GM12801 (cell line): ENCODE measurements around the gene GSAP.

Experiments used
- CTCF ChIP-seq: IDR thresholded peaks from one replicate; pipeline ENCODE4 v1.5.1; 2011; ENCODE audit warnings: control low read depth; ENCODE audit not compliant: insufficient read length; ENCODE audit errors: extremely low read depth

GSAP gene

GRCh38 chr7:77393954-77394353, 22.2 kb downstream of the GSAP start:
- TF ChIP-seq CTCF, result no peak

- TF ChIP-seq CTCF, result no peak
Observed at GRCh38 chr7:77393261-77393660, 22.9 kb downstream of the GSAP start.

- TF ChIP-seq CTCF, result no peak
Observed at GRCh38 chr7:77391230-77391629, 24.9 kb downstream of the GSAP start.

- no peak for TF ChIP-seq CTCF
Observed at GRCh38 chr7:77388055-77388641, 28.0 kb downstream of the GSAP start.

GRCh38 chr7:77386165-77386822, 29.9 kb downstream of the GSAP start:
- no peak for TF ChIP-seq CTCF

GRCh38 chr7:77383333-77383740, 32.8 kb downstream of the GSAP start:
- TF ChIP-seq CTCF, result no peak

- no peak for TF ChIP-seq CTCF
Observed at GRCh38 chr7:77382532-77382931, 33.6 kb downstream of the GSAP start.
